ENCODE results near the gene RCAN3.
"Not testable (repeated sequence)": the region's sequence is repeated elsewhere in the genome, so short reads cannot be mapped to it uniquely, and the experiment has no call there.

RCAN3 gene

DNA sequence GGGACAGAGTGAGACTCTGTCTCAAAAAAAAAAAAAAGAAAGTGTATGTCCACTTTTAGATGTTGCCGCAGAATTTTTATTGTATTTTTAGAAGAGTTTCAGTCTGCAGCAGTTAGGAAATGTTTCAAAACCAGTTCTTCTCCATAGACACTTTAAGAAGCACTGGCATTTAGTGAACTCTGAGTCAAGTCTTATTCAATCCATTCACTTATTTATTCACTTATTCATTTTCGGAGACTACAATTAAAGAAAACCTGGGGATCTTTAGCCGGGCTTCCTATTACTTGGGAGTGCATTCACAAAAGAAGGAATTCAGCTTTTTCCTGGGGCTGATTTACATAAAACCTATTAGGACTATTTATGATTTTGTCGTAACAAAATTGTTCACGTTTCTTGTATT lies 12.3 kb downstream of the RCAN3 start:
- no peak for DNase-seq

DNA sequence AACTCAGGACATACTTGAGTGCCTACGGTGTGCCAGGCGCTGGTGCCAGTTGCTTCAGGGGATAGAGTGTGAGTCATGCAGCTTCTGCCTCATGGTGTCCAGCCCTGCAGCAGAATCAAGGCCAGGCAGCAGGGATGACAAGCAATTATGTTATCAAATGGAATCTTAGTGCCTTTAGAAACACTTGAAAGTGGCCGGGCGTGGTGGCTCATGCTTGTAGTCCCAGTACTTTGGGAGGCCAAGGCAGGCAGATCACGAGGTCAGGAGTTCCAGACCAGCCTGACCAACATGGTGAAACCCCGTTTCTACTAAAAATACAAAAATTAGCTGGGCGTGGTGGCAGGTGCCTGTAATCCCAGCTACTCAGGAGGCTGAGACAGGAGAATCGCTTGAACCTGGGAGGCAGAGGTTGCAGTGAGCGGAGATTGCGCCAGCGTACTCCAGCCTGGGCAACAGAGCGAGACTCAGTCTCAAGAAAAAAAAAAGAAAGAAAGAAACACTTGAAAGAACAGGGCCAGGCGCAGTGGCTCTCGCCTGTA lies 13.1 kb downstream of the RCAN3 start:
- peak; percentile 55 for DNase-seq

DNA sequence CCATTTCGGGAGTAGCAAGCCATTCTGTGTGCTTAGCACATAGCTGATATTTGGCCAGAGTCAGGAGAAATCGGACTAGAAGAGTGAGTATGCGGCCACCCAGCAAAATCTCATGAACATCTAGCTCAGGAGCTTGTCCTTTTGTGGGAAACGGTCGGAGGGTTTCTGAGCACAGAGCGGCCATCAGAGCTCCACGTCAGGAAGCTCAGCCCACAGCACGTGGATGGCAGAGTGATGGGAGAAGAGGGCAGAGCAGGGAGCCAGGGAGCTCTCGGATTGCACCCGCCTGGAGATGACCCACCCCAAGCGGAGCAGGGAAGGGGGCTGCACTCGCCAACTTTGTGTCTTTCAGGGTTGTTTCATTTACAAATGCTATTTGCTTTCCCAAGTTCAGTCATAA lies 13.9 kb downstream of the RCAN3 start:
- DNase-seq: no peak

DNA sequence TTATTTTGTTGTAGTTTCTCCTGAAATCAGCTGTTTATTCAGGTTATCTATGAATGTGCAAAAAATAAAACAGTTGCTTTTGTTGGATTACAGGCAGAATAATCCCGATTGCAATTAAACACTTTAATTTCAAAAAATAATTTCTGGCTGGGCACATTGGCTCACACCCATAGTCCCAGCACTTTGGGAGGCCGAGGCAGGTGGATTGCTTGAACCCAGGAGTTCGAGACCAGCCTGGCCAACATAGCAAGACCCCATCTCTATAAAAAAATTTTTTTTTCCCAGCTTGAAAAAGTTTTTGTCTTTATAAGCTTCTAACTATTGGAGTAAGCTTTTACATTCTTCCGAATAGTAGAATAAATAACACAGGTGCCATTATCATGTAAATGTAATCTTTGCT lies 15.3 kb downstream of the RCAN3 start:
- no peak for DNase-seq

DNA sequence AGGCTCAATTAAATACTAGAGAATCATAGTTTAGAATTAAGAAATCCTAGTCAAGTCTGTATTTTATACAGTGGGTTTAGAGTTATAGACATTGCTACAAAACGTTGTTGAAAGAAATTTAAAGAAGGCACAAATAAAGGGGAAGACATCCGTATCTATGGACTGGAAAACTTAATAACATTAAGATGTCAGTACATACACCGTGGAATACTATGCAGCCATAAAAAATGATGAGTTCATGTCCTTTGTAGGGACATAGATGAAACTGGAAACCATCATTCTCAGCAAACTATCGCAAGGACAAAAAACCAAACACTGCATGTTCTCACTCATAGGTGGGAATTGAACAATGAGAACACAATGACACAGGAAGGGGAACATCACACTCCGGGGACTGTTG lies 17.6 kb downstream of the RCAN3 start:
- not testable (repeated sequence) for DNase-seq

DNA sequence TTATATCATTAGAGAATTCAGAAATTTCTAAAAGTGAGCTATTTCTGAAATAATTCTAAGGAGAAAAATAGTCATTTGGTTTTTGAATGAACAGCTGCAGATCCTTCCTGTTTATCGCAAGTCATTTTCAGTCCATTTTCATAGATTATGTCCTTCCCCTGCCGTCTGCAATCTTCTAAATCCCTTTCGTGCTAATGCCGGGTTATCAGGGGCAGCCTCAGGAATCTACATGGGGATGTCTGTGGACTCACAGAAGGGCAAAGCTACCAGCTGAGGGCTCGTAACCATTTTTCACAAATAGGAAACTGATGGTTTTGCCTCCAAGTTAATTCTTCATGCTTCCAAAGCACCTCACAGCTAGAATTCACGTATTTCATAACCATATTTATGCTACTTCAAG lies 23.0 kb downstream of the RCAN3 start:
- DNase-seq: no peak

DNA sequence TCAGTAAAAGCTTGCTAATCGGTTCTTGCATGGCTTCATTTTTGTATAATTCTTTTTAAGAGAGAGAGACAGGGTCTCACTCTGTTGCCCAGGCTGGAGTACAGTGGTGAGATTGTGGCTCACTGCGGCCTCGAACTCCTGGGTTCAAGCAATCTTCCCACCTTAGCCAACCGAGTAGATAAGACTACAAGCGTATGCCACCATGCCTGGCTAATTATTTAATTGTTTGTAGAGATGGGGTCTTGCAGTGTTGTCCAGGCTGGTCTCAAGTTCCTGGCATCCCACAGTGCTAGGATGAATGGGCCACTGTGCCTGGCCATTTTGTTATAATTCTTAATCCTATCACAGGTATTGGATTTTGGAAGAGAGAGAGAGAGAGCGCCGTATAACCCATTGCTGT lies 23.4 kb downstream of the RCAN3 start:
- no peak for DNase-seq

DNA sequence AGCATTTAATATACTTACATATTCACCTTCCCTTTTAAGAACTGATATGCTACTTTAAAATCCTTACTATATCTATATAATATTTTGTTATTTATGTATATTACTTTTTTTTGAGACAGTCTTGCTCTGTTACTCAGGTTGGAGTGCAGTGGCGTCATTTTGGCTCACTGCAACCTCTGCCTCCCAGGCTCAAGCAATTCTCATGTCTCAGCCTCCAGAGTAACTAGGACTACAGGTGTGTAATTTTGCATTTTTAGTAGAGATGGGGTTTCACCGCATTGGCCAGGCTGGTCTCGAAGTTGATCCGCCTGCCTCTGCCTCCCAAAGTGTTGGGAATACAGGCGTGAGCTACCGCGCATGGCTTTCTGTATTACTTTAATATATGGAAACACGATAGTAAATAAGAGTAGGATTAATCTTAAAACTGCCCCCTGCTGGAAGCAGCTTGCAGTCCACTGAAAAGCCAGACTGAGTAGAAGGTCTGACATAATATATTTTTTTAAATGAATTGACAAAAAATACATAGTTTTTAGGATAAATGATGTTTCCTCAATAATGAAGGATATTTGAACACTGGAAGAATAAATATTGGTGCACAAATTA lies 24.4 kb downstream of the RCAN3 start:
- peak; percentile 67 for DNase-seq

DNA sequence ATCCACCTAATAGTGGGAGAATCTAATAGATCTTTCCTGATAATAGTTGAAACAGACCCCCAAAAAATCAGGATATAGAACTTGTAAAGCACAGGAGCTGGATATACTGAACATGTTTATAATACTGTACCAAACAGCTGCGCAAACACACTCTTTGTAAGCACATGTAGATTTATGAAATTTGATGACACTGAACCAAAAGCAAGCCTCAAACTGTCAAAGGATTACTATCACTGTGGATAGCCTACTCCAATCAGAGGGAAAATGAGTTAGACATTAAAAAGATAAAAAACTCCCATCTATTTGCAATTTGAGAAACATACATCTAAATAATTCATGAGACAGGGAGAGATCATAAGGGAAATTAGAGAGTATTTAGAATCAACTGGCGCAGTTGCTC lies 26.1 kb downstream of the RCAN3 start:
- DNase-seq: no peak

DNA sequence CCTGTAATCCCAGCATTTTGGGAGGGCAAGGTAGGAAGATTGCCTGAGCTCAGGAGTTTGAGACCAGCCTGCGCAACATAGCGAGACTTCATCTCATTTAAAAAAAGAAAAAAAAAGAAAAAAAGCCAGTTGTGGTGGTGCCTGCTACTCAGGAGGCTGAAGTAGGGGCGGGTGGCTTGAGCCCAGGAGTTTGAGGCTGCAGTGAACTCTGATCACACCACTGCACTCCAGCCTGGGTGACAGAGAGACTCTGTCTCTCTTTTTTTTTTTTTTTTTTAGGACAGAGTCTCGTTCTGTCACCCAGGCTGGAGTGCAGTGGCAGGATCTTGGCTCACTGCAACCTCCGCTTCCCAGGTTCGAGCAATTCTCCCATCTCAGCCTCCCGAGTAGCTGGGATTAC lies 26.7 kb downstream of the RCAN3 start:
- DNase-seq: not testable (repeated sequence)

DNA sequence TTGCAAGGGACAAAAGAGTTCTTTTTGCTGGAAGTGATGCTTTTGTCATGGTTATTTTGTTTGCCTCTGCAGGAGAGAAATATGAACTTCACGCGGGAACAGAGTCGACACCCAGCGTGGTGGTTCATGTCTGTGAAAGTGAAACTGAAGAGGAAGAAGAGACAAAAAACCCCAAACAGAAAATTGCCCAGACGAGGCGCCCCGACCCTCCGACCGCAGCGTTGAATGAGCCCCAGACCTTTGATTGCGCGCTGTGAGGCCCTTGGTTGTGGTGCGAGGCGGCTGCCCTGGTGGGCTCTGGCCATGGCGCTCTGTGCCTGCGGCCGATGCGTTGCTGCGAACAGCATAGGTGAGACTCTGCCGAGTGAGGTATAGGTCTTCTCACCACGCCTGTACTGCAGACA lies 32.4 kb downstream of the RCAN3 start:
- peak; percentile 42 for DNase-seq

DNA sequence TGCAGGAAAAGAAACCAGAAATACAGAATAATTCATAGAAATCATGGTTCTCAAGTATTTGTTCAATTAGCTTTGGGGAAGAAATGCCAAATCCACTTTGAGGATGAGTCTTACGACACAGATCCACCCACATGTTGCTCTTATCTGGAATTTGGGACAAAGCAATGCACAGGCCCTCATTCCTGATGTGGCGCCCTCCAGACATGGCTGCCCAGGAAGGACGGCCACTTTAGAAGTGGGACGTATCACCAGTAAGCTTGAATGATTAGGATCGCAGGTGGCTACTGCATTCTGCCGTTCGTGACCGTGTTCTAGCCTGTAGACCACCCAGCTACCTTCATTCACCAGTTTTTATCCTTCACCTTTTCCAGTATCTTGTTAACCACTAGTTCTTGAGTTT lies 33.1 kb downstream of the RCAN3 start:
- DNase-seq: no peak

DNA sequence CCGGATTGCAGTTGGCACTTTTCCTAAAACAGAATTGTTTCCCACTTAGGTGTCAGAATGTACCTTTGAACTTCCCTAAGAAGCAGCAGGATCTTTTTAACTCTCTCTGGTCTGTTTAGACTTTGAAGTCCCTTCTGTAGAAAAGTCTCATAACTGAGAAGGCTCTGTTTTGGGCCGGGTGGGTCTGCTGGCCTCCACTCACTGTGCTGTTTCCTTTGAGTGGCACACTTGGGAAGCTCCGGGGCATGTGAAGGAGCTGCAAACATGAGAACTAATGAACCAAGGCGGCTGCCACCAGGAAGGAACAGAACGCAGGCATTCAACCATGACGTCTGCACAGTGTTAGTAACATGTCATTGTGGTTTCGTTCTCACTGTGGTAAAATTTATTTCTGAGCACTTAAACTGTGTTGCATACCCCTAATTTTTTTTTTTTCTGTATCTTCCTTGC lies 33.8 kb downstream of the RCAN3 start:
- DNase-seq: peak; percentile 70

DNA sequence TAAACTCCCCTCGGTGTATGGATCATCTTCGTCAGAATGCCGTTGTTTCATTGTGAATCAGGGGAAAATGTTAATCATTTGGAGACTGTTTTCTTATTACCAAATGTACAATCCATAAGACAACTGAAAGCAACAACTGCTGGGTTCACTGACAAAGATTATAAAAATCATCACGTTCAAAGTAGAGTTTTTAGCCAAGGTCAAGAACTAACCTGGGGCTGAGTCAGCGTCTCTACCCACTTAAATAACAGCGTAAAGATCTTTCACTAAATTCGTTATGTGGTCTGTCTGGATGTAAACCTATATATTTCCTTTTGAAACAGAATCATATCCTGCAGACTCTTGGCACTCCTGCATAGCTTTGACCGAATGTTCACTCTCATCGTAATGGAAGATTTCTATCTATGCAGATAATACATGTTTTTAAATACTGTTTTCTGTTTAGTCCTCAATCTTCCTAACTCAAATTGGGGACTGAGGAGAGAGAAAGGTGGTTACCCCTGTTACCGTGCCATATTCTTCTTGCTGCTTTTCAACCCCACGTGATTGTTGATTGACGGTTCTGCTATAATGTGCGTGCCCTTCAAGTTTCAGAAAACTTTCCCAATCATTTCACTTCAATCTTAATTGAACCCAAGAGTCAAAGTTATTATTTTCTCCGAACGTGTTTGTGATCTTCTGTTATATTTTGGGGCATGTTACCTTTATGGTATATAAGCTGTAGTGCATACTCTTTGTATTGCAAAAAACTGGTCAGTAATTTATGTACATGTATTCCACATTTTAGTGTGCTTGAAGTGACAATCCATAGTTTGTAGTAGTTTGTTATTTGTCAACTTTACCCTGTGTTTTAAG lies 37.6 kb downstream of the RCAN3 start:
- DNase-seq: no peak

DNA sequence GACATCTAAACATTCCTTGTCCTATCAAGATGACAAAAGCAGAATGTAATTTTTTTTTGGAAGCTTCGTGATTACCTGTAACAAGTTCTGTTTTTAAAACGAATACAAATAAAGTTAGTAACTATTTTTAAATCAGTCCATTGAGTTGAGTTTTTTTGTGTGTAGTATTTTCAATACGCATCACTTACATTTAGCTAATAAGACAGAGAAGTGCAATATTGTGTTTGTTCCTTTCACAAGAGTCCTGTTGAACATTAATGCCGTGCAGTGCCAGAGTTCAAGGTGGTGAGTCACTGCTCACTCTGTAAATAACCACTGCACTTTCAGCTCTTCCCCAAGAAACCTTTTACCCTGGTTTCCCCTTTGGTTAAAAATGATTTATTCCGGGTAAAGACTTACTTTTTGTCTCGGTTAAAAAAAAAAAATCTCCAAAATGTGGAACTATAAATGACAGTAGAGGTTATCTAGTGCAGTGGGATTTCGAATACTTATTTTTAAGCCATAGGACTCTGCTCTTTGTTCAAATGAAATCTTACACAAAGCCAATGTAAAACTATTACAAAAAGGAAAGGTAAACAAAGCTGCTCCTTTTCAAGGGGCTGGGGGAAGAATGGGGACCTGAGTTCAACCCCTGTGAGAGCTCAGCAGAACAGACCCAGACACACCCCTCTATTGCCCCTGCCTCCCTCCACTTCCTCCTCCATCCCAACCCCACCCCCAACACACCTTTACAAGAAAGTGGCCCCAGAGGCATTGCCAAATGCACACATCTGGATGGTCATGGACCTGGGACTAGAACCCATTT lies 38.5 kb downstream of the RCAN3 start:
- peak; percentile 43 for DNase-seq

DNA sequence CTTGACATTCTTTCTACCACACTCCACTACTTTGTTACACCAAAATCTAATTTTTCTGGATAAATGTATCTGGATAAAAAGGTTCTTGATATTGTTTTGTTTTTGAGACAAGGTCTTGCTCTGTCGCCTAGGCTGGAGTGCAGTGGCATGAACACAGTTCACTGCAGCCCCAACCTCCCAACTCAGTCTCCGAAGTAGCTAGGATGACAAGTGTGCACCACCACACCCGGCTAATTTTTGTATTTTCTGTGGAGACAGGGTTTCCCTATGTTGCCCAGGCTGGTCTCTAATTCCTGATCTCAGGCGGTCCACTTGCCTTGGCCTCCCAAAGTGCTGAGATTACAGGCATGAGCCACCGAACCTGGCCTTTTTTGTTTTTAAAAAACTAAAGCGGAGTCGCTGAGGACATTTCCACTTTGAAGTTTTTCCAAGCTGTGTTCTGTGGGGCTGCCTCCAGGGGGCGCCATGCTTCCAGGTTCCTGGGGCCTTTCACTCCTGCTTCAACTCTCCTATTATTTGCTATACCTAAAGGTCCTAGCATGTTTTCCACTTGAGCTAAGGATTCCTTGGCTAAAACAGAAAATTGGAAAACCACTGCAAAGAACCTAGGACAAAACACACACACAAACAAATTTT lies 39.2 kb downstream of the RCAN3 start:
- DNase-seq: peak; percentile 36

DNA sequence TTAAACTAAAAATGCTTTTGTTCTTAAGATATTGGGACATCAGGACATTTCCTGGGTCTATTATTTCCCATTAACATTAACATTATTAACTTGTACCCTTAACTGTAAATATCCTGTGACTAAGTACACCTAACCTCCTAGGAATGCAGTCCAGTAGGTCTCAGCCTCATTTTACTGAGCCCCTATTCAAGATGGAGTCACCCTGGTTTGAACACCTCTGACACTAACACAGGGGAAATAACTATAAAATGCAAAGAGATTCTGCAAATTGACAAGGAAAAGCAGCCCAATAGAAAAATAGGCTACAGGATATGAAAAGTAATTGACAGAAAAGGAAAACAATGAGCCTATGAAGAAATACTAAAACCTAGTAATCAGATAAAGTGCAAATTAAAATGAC lies 41.6 kb downstream of the RCAN3 start:
- no peak for DNase-seq

DNA sequence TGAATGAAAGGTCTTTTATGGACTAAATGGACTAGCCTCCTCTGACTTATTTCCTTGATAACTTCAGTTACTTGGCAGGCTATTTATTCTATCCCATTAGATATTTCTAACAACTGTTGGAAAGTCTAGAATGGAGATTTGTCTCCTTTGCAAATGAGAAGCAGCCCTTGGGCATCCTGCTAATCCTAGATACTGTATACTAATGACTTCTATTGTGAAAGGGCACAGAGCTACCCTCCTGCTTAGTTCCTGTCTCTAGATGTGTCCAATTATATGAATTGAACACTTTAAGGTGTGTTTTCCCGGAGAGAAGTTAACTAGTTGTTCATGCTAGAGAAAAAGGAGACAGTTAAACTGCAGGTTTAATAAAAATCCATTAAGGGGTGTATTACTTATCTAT lies 43.0 kb downstream of the RCAN3 start:
- no peak for DNase-seq

DNA sequence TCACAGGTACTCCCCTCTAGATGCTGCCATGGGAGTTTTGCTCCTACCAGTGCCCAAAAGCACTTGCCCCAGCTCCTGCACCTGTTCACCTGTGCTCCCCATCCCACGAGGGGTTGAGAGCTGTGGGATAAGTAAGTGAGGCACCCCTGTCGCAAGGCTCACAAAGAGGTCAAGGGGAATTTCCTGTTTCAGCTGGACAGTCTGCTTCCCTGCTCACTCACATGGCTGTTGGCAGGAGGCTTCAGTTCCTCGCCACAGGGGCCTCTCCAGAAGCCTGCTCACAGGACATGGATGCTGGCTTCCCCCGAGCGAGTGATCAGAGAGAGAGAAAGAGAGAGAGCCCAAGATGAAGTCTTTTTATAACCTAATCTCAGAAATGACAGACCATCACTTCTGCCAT lies 44.6 kb downstream of the RCAN3 start:
- no peak for DNase-seq

DNA sequence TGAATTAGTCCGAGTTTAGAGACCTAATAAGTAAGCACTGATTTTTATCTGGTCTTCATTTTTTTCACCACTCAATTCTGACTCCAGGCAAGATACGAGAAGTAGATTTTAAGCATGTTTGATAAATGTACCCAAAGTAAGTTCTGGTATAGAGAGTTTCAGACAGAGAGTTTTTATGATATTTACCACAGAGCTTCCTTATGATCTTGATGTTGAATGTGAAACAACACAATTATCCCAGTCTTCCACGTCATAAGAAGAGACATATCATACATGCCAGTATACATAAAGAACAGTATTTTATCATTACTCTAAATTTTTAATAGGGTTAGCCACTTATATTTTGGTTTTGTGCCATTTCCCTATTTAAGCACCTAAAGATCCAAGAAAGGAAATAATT lies 45.4 kb downstream of the RCAN3 start:
- no peak for DNase-seq

DNA sequence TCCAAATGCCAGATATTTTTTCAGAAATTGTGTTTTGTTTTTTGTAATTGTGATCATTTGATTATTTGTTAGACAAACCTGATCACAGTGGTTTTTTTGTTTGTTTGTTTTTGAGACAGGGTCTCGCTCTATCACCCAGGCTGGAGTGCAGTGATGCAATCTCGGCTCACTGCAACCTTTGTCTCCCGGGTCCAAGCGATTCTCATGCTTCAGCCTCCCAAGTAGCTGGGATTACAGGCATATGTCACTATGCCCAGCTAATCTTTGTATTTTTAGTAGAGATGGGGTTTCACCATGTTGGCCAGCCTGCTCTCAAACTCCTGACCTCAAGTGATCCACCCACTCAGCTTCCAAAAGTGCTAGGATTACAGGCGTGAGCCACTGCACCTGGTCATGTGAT lies 46.6 kb downstream of the RCAN3 start:
- DNase-seq: not testable (repeated sequence)

DNA sequence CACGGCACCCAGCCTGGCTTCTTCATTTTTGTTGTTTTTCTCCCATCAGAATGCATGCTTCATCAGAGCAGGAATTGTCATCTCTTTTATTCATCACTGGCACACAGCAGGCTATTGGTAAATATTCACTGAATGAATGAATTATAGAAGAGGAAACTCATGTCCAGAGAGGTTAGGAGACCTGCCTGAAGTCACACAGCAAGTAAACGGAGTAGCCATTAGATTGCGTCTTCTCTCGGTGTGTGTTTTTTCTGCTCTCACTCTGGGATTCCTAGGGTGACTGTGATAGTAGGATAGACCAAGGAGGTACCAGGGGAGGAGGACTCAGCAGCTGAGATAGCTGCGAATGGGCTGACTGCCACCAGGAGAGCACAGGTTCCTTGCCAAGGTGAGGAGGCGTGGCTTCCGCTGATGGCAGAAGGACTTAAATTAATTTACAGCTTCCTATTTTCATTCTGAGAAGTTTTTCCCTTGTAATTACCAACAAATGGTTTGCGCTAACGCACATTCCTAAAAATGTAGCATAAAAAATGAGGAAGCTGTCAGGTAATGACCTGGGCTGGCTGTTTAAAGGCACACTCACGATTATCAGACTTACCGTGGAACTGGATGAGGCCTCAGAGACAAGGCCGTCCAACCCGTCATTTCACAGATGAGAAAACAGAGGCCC lies 48.8 kb downstream of the RCAN3 start:
- no peak for DNase-seq

Data from hematopoietic multipotent progenitor cell treated with erythropoietin and hydrocortisone succinate and interleukin-3 and kit ligand, for 4 days (in vitro differentiated cells).